Measurements from ENCODE around the gene INTS7. TPM values are rescaled to one million over a fixed set of nuclear protein-coding genes. Genes with fewer than 3 reads are reported as not detected.

The INTS7 gene
- total RNA-seq, 2 donors from 2014 or later, result 27.6 to 32.8 TPM

DNA sequence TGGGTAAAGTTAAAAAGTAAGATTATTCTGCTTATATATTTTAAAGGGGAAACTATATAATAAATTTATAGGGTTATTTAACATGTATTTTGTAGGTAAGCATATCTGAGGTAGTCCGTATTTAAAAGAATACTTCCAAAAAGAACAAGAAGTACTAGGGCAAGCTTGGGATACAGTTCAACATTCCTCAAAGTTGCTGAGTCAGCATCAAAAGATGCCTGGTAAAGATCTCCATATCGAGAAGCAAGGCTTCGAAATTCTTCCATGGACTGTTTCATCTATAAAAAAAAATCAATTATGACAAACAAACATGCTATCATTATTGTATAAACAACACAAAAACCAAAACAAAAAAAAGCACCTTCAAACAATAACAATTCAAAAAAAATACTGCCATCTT lies 67.7 kb downstream of the INTS7 start:
- no peak overlapping the region for H3K4me3 Mint-ChIP-seq
- Histone ChIP-seq H3K9me3 (ENCODE audit: control insufficient read depth, low read length) (peaks cover 6% of the 10 kb centered on the region), H3K4me3 (ENCODE audit: low read length) (no peak overlapping the region), H3K27me3 (ENCODE audit: control insufficient read depth, insufficient read depth, low read length, poor library complexity, severe bottlenecking) (no peaks in the 10 kb centered on the region), H3K9ac (ENCODE audit: extremely low read depth, low read length, poor library complexity, severe bottlenecking) (no peak overlapping the region), H3K4me1 (ENCODE audit: control insufficient read depth, insufficient read depth, low read length) (no peaks in the 10 kb centered on the region), H3K27ac (ENCODE audit: low read depth, low read length) (no peak overlapping the region), H3K36me3 (ENCODE audit: control insufficient read depth, insufficient read depth, low read length) (peaks cover 47% of the 10 kb centered on the region)
- no peaks in the 10 kb centered on the region for H3K4me1 Mint-ChIP-seq
- TF ChIP-seq, protein P1, sequence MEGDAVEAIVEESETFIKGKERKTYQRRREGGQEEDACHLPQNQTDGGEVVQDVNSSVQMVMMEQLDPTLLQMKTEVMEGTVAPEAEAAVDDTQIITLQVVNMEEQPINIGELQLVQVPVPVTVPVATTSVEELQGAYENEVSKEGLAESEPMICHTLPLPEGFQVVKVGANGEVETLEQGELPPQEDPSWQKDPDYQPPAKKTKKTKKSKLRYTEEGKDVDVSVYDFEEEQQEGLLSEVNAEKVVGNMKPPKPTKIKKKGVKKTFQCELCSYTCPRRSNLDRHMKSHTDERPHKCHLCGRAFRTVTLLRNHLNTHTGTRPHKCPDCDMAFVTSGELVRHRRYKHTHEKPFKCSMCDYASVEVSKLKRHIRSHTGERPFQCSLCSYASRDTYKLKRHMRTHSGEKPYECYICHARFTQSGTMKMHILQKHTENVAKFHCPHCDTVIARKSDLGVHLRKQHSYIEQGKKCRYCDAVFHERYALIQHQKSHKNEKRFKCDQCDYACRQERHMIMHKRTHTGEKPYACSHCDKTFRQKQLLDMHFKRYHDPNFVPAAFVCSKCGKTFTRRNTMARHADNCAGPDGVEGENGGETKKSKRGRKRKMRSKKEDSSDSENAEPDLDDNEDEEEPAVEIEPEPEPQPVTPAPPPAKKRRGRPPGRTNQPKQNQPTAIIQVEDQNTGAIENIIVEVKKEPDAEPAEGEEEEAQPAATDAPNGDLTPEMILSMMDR (conservative IDR thresholded peaks at IDR 0.05), result no peak
- H3K27ac Mint-ChIP-seq, result no peak overlapping the region
- H3K27me3 Mint-ChIP-seq (ENCODE audit: insufficient read depth), result no peaks in the 10 kb centered on the region
- H3K36me3 Mint-ChIP-seq (ENCODE audit: low read depth), result peaks cover 52% of the 10 kb centered on the region
- no peaks in the 10 kb centered on the region for H3K9me3 Mint-ChIP-seq
- no peak for DNase-seq
- WGBS, 2 experiments (ENCODE audit: insufficient coverage in 1 of 2, insufficient read length in 1 of 2), result 96 to 100% methylated on average over 2 to 3 of the region's 3 CpGs

DNA sequence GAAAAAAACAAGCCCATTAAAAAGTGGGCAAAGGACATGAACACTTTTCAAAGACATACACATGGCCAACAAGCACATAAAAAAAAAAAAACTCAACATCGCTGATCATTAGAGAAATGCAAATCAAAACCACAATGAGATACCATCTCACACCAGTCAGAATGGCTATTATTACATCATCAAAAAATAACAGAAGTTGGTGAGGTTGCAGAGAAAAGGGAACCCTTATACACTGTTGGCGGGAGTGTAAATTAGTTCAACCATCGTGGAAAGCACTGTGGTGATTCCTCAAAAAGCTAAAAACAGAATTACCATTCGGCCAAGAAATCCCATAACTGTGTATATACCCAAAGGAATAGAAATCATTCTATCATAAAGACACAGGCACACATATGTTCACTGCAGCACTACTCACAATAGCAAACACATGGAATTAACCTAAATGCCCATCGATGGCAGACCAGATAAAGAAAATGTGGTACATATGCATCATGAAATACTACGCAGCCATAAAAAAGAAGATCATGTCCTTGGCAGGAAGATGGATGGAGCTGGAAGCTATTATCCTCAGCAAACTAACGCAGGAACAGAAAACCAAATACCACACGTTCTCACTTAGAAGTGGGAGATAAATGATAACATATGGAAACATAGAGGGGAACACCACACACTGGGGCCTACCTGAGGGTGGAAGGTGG lies 70.1 kb downstream of the INTS7 start:
- Mint-ChIP-seq H3K27me3 (ENCODE audit: insufficient read depth) (no peaks in the 10 kb centered on the region), H3K4me3 (no peak overlapping the region), H3K4me1 (no peaks in the 10 kb centered on the region), H3K27ac (no peak overlapping the region), H3K9me3 (no peaks in the 10 kb centered on the region), H3K36me3 (ENCODE audit: low read depth) (peaks cover 69% of the 10 kb centered on the region)
- Histone ChIP-seq H3K4me3 (ENCODE audit: low read length) (no peak overlapping the region), H3K36me3 (ENCODE audit: control insufficient read depth, insufficient read depth, low read length) (peaks cover 48% of the 10 kb centered on the region), H3K9me3 (ENCODE audit: control insufficient read depth, low read length) (peaks cover 6% of the 10 kb centered on the region), H3K27me3 (ENCODE audit: control insufficient read depth, insufficient read depth, low read length, poor library complexity, severe bottlenecking) (no peaks in the 10 kb centered on the region), H3K4me1 (ENCODE audit: control insufficient read depth, insufficient read depth, low read length) (no peaks in the 10 kb centered on the region), H3K27ac (ENCODE audit: low read depth, low read length) (no peak overlapping the region), H3K9ac (ENCODE audit: extremely low read depth, low read length, poor library complexity, severe bottlenecking) (no peak overlapping the region)
- WGBS, 2 experiments (ENCODE audit: insufficient coverage in 1 of 2, insufficient read length in 1 of 2), result 97 to 98% methylated on average over 5 to 8 of the region's 8 CpGs
- DNase-seq, result no peak
- TF ChIP-seq, protein P1 (conservative IDR thresholded peaks at IDR 0.05), result no peak

DNA sequence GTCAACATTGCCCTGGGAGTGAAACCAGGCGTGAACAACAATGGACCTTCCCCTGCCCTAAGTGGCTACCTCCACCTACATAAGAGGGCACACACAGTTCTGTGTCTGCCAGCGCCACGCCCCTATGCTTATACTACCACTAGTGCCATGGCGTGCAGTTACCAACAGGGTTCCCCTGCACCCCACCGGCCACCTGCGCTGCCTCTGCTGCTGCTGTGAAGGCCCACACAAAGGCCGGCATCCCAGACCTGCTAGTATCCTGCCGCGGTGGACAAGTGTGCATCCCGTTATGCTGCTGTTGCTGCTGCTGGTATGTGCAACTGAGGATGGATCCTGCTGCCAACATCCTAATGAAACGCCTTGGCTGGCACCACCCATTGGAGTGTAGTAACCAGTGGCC lies 75.7 kb downstream of the INTS7 start:
- Histone ChIP-seq H3K9ac (ENCODE audit: extremely low read depth, low read length, poor library complexity, severe bottlenecking) (no peak overlapping the region), H3K4me3 (ENCODE audit: low read length) (no peak overlapping the region), H3K27ac (ENCODE audit: low read depth, low read length) (no peak overlapping the region), H3K9me3 (ENCODE audit: control insufficient read depth, low read length) (peaks cover 7% of the 10 kb centered on the region), H3K27me3 (ENCODE audit: control insufficient read depth, insufficient read depth, low read length, poor library complexity, severe bottlenecking) (no peaks in the 10 kb centered on the region), H3K4me1 (ENCODE audit: control insufficient read depth, insufficient read depth, low read length) (no peaks in the 10 kb centered on the region), H3K36me3 (ENCODE audit: control insufficient read depth, insufficient read depth, low read length) (peaks cover 53% of the 10 kb centered on the region)
- Mint-ChIP-seq H3K4me1 (no peaks in the 10 kb centered on the region), H3K27ac (no peak overlapping the region), H3K27me3 (ENCODE audit: insufficient read depth) (no peaks in the 10 kb centered on the region), H3K36me3 (ENCODE audit: low read depth) (peaks cover 71% of the 10 kb centered on the region), H3K4me3 (no peak overlapping the region), H3K9me3 (peaks cover 8% of the 10 kb centered on the region)
- TF ChIP-seq, protein P1 (conservative IDR thresholded peaks at IDR 0.05), result no peak
- DNase-seq, result no peak
- 95 to 96% methylated on average over 8 to 11 of the region's 11 CpGs for WGBS, 2 experiments (ENCODE audit: insufficient coverage in 1 of 2, insufficient read length in 1 of 2)

Measured in endodermal cell (in vitro differentiated cells).